Right atrium auricular region (tissue), 2 donors: ENCODE measurements around the gene HOXB8. TPM values are rescaled to one million over a fixed set of nuclear protein-coding genes. Genes with fewer than 3 reads are reported as not detected.

Experiments
- DNase-seq: peaks from one replicate; pipeline ENCODE4 v3.0.0-alpha.2; 2019; ENCODE audit warnings: low spot score
- H3K27ac ChIP-seq, 2 donors: fragments of 200-600 bp; sonication (generic); 1 replicate in 1 of 2; 2 replicates in 1 of 2; pipeline ENCODE4 v1.5.1; 2016 to 2019
- H3K27me3 ChIP-seq, 2 donors: fragments of 200-600 bp; sonication (generic); one replicate each; pipeline versions ENCODE4 v1.5.1 to v1.6.0; 2017 to 2019
- H3K36me3 ChIP-seq: fragments of 200-600 bp; sonication (generic); one replicate; pipeline ENCODE4 v1.5.1; 2016
- H3K4me1 ChIP-seq, 2 donors: fragments of 200-600 bp; sonication (generic); one replicate each; pipeline versions ENCODE4 v1.5.1 to v1.6.0; 2017 to 2019
- H3K4me3 ChIP-seq, 2 donors: fragments of 200-600 bp; sonication (generic); 1 replicate in 1 of 2; 2 replicates in 1 of 2; pipeline ENCODE4 v1.5.1; 2017 to 2019; ENCODE audit warnings: mild to moderate bottlenecking in 1 of 2, moderate library complexity in 1 of 2
- H3K9me3 ChIP-seq, 2 donors: fragments of 200-600 bp; sonication (generic); one replicate each; pipeline ENCODE4 v1.5.1; 2019
- CTCF ChIP-seq, 2 donors: fragments of 200-600 bp; sonication (generic); IDR thresholded peaks; one replicate each; pipeline ENCODE4 v1.5.1; 2019; ENCODE audit warnings: antibody characterized with exemption in 2 of 2
- total RNA-seq, 2 donors: library from RNA; depleted of rRNA; stranded (reverse); fragments of >200 nt; gene quantifications; one replicate each; pipeline ENCODE4 v1.1.0, GENCODE V29; 2016

HOXB8 gene
- total RNA-seq, 2 donors from 2014 or later: not detected

- H3K4me3 ChIP-seq: no peak overlapping the region
- H3K4me1 ChIP-seq: peaks cover 0 to 29% of the 10 kb centered on the region in 2 donors
- H3K36me3 ChIP-seq: no peaks in the 10 kb centered on the region
- no peak overlapping the region for H3K27ac ChIP-seq
- peaks cover 58 to 93% of the 10 kb centered on the region in 2 donors for H3K27me3 ChIP-seq
- no peaks in the 10 kb centered on the region for H3K9me3 ChIP-seq
- TF ChIP-seq CTCF (IDR thresholded peaks at IDR 0.05): no peak
- no peak for DNase-seq
Measured at GRCh38 chr17:48630009-48630924, 15.2 kb upstream of the HOXB8 start.

- Histone ChIP-seq H3K4me3 (no peak overlapping the region), H3K4me1 (peaks cover 0 to 36% of the 10 kb centered on the region in 2 donors), H3K36me3 (no peaks in the 10 kb centered on the region), H3K9me3 (no peaks in the 10 kb centered on the region), H3K27me3 (peaks cover 53 to 93% of the 10 kb centered on the region in 2 donors), H3K27ac (no peak overlapping the region)
- TF ChIP-seq CTCF (IDR thresholded peaks at IDR 0.05): no peak
- no peak for DNase-seq
Measured at GRCh38 chr17:48629411-48629759, 14.3 kb upstream of the HOXB8 start.

GRCh38 chr17:48628649-48629410, 13.7 kb upstream of the HOXB8 start:
- DNase-seq: no peak
- H3K9me3 ChIP-seq: no peaks in the 10 kb centered on the region

GRCh38 chr17:48627623-48628521, 12.8 kb upstream of the HOXB8 start:
- TF ChIP-seq CTCF (IDR thresholded peaks at IDR 0.05): no peak
- Histone ChIP-seq H3K4me3 (no peak overlapping the region), H3K36me3 (no peaks in the 10 kb centered on the region), H3K27me3 (peaks cover 42 to 92% of the 10 kb centered on the region in 2 donors), H3K27ac (no peak overlapping the region), H3K9me3 (no peaks in the 10 kb centered on the region), H3K4me1 (peaks cover 0 to 27% of the 10 kb centered on the region in 2 donors)
- no peak for DNase-seq

More at GRCh38 chr17:48628649-48629410, 13.7 kb upstream of the HOXB8 start:
- H3K4me1 ChIP-seq: peaks cover 0 to 33% of the 10 kb centered on the region in 2 donors
- no peaks in the 10 kb centered on the region for H3K36me3 ChIP-seq
- no peak for TF ChIP-seq CTCF (IDR thresholded peaks at IDR 0.05)
- H3K4me3 ChIP-seq: no peak overlapping the region
- H3K27me3 ChIP-seq: peaks cover 47 to 93% of the 10 kb centered on the region in 2 donors
- H3K27ac ChIP-seq: no peak overlapping the region

GRCh38 chr17:48627118-48627597, 12.1 kb upstream of the HOXB8 start:
- Histone ChIP-seq H3K27me3 (peaks cover 45 to 89% of the 10 kb centered on the region in 2 donors), H3K4me1 (peaks cover 0 to 27% of the 10 kb centered on the region in 2 donors), H3K9me3 (no peaks in the 10 kb centered on the region), H3K4me3 (no peak overlapping the region), H3K36me3 (no peaks in the 10 kb centered on the region), H3K27ac (no peak overlapping the region)
- no peak for TF ChIP-seq CTCF (IDR thresholded peaks at IDR 0.05)
- no peak for DNase-seq
